ENCODE measurements around the gene GSN.

Gene GSN

DNA sequence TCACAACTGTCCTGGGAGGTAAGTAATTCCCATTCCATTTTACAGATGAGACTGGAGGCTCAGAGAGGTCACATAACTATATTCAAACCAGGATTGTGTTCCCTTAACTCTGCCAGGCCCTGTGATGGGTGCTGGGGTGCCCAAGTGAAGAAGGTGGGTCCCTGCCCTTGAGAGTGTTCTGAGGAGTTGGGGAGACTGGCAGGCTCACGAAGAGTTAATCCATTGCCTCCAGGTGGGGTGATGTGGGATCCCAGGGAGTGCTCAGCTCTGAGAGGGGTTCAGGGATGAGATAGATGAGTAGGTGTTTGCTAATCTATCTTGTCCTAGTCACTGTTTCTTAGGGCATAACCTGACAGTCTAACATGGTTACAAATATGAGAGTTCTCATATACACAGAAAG is 36.7 kb downstream of the GSN start:
- no peak for DNase-seq

DNA sequence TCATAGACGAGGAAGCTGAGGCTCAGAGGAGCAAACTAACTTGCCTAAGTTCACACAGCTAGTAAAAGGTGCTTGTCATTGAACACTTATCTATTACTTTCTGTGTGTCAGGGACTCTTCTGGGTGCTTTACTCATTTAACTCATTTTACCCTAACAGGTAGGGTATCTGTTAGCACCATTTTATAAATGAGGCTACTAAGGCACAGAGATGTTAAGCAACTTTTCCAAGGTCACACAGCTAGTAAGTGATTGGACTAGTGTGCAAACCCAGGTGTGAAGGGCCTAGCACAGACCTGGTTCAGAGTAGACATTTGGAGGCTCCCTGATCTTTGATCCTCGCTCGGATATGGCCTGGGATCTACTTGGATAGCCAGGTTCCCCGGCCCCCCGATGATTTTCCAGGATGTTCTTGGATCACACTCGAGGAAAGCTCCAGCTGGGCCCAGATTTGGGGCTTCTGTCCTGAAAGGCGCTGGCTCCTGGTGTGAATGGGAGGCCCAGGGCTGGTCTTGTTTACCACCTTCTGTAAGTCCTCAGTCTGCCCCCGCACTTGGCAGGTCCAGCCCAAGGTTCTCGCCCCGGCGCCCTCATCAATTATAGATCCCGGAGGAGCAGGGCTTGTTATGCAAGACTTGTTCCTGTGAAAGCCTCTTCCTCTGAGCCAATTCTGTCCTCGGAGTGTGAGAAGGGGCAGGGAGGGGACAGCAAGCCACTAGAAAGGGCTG is 37.5 kb downstream of the GSN start:
- no peak for DNase-seq

- DNase-seq, result no peak
Observed at GRCh38 chr9:121307976-121308375, 40.0 kb downstream of the GSN start.

DNA sequence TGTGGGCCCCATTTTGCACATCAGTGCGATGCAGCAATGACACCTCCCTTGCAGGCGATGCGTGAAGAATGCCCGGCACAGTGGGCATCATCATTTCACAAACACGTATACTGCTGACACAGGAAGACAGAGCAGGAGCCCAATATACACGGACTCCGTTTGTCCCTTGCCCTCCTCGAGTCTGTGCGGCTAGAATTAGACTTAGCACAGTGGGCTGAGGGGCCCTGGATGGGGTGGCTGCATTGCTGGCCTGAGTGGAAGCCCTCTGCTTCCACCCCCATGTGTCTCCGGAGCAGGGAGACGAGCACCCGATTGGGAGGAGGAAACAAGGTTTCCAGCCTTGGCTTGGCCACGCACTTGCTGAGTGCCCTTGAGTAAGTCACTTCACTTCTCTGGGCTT is 40.8 kb downstream of the GSN start:
- DNase-seq, result no peak

DNA sequence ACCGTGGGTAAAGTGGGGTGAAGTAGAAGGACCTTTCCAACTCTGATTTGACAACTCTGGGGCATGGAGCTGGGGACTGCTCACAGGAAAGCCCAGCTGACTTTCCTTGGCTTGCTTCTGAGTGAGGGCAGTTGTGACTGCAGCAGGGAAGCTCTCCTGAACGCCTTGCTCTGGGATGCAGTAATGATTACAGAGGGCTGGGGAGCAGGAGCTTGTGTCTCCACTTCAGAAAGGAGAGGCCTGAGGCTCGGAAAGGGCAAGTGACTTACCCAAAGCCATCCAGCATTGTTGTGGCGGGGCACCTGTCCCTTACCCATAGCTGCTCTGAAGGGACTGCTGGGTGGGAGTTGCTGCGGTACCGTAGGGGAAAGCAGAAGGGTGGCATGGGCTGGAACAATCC is 41.2 kb downstream of the GSN start:
- DNase-seq, result no peak

DNA sequence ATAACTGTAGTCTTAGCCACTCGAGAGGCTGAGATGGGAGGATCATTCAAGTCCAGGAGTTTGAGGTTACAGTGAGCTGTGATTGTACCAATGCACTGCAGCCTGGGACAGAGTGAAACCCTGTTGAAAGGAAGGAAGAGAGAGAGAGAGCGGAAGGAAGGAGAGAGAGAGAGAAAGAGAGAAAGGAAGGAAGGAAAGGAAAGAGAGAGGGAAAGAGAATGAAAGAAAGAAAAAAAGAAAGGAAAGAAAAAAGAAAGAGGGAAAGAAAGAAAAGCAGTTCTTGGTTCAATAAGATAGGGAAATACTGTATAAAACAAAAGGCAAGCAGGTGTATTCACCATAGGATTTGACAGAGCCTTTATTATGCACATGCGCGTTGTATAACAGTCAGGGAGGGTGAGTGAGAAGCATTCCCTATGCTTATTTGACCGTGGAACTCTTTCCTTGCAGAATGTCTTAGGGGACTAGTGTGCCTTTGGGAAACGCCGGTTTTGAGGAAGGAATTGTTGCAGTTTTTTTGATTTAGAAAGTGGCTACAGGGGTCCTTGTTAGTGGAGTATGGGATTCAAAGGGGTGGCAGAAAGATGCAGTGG is 42.0 kb downstream of the GSN start:
- no peak for DNase-seq

- no peak for DNase-seq
Observed at GRCh38 chr9:121310571-121310970, 42.6 kb downstream of the GSN start.

DNA sequence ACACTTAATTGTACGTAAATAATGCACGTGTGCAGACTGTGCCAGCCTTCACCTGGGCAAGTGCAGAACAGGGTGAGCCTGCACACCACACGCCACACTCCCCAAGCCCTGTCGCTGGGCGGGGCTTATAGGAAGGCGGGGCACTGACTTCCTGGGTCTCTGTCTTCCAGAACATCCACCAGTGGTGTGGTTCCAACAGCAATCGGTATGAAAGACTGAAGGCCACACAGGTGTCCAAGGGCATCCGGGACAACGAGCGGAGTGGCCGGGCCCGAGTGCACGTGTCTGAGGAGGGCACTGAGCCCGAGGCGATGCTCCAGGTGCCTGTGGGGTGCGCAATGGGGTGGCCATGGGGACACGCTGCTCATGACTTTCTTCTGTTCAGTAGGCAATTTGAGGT is 44.2 kb downstream of the GSN start:
- no peak for DNase-seq

- no peak for DNase-seq
Observed at GRCh38 chr9:121313458-121314152, 45.6 kb downstream of the GSN start.

GRCh38 chr9:121316378-121316777 is 48.4 kb downstream of the GSN start:
- no peak for DNase-seq

GRCh38 chr9:121316852-121317373 is 49.0 kb downstream of the GSN start:
- no peak for DNase-seq

DNA sequence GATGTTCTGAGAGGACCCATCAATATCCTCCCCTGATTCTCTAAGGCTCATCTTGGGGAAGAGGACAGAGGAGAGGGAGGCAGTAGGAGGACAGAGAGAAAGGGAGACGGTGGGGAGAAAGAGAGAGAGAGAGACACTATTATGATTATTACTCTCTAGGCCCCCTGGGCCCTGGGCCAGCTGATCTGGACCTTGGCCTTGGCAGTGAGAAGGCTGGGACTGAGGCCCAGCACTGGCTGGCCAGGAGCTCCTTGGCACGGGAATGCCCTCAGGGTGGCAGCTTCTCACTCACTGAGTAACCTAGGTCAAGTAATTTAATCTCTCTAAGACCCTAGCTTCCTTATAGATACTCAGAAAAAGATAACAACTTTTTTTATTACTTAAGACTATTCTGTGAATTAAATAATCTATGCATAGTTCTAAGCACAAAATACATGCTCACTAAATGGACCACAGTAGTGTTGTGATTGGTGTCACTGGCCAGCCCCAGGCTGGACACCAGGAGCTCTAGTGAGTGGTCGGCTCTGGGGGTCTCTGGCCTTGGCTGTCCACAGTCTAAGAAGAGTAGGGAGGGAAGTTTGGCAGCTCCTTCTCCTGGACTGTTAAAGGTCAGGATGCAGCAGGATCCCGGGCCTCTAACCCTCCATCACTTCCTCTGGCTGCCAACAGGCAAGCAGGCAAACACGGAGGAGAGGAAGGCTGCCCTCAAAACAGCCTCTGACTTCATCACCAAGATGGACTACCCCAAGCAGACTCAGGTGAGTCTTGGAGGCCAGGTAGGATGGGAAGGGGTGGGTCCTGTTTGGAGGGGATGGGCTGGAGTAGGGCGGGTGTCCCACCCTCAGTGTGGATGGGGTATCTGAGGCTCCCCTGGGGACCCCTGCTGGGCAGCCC is 50.0 kb downstream of the GSN start:
- DNase-seq, result no peak

- no peak for DNase-seq
Observed at GRCh38 chr9:121318631-121319382, 50.8 kb downstream of the GSN start.

GRCh38 chr9:121319383-121319780 is 51.4 kb downstream of the GSN start:
- DNase-seq, result no peak

DNA sequence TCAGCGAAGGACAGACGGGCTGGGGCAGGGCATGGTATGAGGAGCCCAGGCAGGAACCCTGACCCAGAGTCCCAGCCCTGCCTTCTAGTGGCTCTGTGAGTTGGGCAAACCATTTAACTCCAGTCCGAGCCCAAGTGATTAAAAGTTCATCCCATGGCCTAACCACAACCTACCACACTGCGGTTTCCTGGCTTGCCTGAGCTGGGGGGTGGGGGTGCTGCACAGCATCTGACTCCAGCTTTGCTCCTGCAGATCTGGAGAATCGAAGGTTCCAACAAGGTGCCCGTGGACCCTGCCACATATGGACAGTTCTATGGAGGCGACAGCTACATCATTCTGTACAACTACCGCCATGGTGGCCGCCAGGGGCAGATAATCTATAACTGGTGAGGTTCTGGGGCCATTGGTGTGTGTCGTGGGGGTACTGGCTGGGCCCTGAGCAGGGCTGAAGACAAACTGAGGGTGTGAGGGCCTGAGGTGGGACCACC is 53.1 kb downstream of the GSN start:
- DNase-seq, result no peak

GRCh38 chr9:121322037-121322736 is 54.2 kb downstream of the GSN start:
- peak; percentile 5 for DNase-seq

DNA sequence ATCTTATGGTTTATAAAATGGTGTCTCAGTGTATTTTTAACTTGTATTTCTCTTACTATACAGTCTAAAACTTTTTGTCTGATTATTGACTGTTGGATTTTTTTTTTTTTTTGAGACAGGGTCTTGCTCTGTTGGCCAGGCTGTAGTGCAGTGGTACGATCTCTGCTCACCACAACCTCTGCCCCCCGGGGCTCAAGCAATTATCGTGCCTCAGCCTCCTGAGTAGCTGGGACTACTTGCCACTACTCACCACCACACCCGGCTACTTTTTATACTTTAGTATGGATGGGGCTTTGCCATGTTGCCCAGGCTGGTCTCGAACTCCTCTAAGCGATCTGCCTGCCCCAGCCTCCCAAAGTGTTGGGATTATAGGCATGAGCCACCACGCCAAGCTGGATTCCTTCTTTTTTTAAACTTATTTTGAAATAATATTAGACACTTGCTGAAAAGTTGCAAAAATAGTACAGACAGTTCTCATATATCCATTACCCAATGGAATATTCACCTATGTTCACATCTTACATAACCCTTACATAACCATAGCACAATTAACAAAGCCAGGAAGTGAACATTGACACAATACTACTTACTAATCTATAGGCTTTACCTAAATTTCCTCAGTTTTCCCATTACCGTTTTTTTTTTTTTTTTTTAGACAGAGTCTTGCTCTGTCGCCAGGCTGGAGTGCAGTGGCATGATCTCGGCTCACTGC is 54.9 kb downstream of the GSN start:
- no peak for DNase-seq

DNA sequence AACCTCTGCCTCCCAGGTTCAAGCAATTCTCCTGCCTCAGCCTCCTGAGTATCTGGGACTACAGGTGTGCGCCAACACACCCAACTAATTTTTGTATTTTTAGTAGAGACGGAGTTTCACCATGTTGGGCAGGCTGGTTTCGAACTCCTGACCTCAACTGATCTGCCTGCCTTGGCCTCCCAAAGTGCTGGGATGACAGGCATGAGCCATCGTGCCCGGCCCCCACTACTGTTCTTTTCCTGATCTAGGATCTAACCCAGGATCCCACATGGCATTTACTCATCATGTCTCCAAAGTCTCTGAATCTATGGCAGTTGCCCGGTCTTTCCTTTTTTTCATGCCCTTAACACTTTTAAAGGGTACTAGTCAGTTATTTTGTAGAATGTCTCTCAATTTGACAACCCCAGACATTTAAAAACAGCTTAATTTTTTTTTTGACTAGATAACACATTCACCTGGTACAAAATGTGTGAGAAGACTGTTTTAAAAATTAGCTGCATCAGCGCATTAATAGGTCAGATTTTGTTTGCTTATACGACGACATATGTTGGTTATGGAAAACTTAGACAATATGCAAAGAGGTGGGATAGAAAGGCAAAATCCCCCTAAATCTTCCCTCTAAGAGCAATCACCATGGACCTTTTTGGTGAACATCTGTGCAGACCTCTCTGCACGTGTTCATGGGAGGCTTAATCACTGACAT is 55.6 kb downstream of the GSN start:
- no peak for DNase-seq

DNA sequence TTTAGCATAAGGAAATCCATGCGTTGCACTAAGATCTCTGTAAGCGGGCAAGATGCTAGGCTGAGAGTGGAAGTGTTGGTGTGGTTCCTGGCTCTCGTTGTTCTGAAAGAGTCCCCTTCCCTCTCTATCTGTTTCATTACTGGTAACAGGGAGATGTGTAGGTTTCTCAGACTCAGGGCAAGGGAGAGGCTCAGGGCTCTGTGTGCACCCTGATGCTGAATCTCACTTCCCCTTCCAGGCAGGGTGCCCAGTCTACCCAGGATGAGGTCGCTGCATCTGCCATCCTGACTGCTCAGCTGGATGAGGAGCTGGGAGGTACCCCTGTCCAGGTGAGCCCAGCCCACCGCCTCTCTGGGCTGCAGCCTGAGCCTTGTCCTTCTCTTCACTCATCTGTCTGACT is 56.4 kb downstream of the GSN start:
- DNase-seq, result no peak

DNA sequence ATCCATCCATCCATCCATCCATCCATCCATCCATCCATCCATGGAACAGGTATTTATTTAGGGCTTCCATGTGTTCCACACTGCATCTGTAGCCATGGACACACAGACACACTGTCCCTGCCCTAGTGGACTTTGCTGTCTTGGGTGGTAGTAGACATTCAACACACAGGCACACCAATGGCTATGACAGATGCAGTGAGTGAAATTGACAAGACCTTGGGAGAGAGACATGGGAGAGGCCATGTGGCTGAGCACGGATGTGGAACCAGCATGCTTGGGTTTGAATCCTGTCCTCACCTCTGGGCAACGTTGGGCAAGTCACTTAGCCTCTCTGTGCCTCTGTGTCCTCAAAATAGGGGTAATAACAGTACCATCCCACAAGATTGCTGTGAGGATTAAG is 56.8 kb downstream of the GSN start:
- no peak for DNase-seq

Data from NCI-H1105 treated with DMSO at 0.1 percent for 48 hours (cell line).